Tibial artery (tissue), 4 donors: Measurements from ENCODE around the gene ZFYVE16.

Experiments
- DNase-seq, 2 donors: peaks; one replicate each; pipeline ENCODE4 v3.0.0-alpha.2; 2019
- H3K27ac ChIP-seq, 2 donors: fragments of 200-600 bp; sonication (generic) in 1 of 2; 1 replicate in 1 of 2; 2 replicates in 1 of 2; pipeline ENCODE4 v1.5.1; 2018 to 2019; ENCODE audit warnings: mild to moderate bottlenecking in 1 of 2
- H3K27me3 ChIP-seq, 2 donors: fragments of 200-600 bp; sonication (generic) in 1 of 2; one replicate each; pipeline versions ENCODE4 v1.5.1 to v1.6.0; 2016 to 2019
- H3K36me3 ChIP-seq, 3 donors: fragments of 200-600 bp; sonication (generic) in 2 of 3; one replicate each; pipeline ENCODE4 v1.5.1; 2016 to 2019; ENCODE audit warnings: mild to moderate bottlenecking in 2 of 3
- H3K4me1 ChIP-seq, 4 donors: fragments of 200-600 bp; sonication (generic) in 2 of 4; 1 replicate in 3 of 4; 2 replicates in 1 of 4; pipeline ENCODE4 v1.5.1; 2016 to 2019
- H3K4me3 ChIP-seq, 2 donors: fragments of 200-600 bp; sonication (generic) in 1 of 2; 1 replicate in 1 of 2; 2 replicates in 1 of 2; pipeline ENCODE4 v1.5.1; 2018 to 2019; ENCODE audit warnings: mild to moderate bottlenecking in 2 of 2
- H3K9me3 ChIP-seq, 3 donors: fragments of 200-600 bp; sonication (generic) in 1 of 3; one replicate each; pipeline ENCODE4 v1.5.1; 2016 to 2019
- CTCF ChIP-seq, 2 experiments: fragments of 200-600 bp in 1 of 2; fragments of 450-650 bp in 1 of 2; IDR thresholded peaks; one replicate each; pipeline ENCODE4 v1.5.1; 2017 to 2019; ENCODE audit warnings: antibody characterized with exemption in 2 of 2, mild to moderate bottlenecking in 1 of 2, moderate library complexity in 1 of 2
- intact Hi-C: fragments of 100-400 bp; cut with DNase I; formaldehyde crosslinking; loops from one replicate; pipeline ENCODE4 v1.15.0; 2023; ENCODE audit warnings: low total_unique reads

The ZFYVE16 gene

GRCh38 chr5:80479713-80480112 lies 71.8 kb downstream of the ZFYVE16 start:
- no peak for DNase-seq
- Histone ChIP-seq H3K4me1 (no peaks in the 10 kb centered on the region), H3K27me3 (no peaks in the 10 kb centered on the region), H3K36me3 (peaks cover 44 to 59% (median 45%) of the 10 kb centered on the region in 3 donors), H3K27ac (no peak overlapping the region), H3K4me3 (no peak overlapping the region), H3K9me3 (peaks cover 0 to 15% (median 10%) of the 10 kb centered on the region in 3 donors)
- intact Hi-C loops, result loop anchor here (5.0 kb wide), 1 partner anchor 72 kb away; the partner anchor contains the start of gene ZFYVE16
- TF ChIP-seq CTCF (IDR thresholded peaks at IDR 0.05), result no peak

- Histone ChIP-seq H3K9me3 (peaks cover 0 to 15% (median 10%) of the 10 kb centered on the region in 3 donors), H3K27ac (no peak overlapping the region), H3K27me3 (no peaks in the 10 kb centered on the region), H3K4me3 (no peak overlapping the region), H3K4me1 (no peaks in the 10 kb centered on the region), H3K36me3 (peaks cover 38 to 54% (median 39%) of the 10 kb centered on the region in 3 donors)
- no peak for TF ChIP-seq CTCF (IDR thresholded peaks at IDR 0.05)
- intact Hi-C loops, result loop anchor here (5.0 kb wide), 1 partner anchor 73 kb away; the partner anchor contains the start of gene ZFYVE16
- DNase-seq, result no peak
Measured at GRCh38 chr5:80480354-80480753, 72.5 kb downstream of the ZFYVE16 start.

GRCh38 chr5:80481019-80481893 lies 73.4 kb downstream of the ZFYVE16 start:
- H3K4me1 ChIP-seq, result no peaks in the 10 kb centered on the region
- no peak overlapping the region for H3K4me3 ChIP-seq
- H3K27me3 ChIP-seq, result no peaks in the 10 kb centered on the region
- H3K9me3 ChIP-seq, result peaks cover 0 to 15% (median 10%) of the 10 kb centered on the region in 3 donors
- no peak for TF ChIP-seq CTCF (IDR thresholded peaks at IDR 0.05)
- peaks cover 31 to 45% (median 31%) of the 10 kb centered on the region in 3 donors for H3K36me3 ChIP-seq
- no peak overlapping the region for H3K27ac ChIP-seq
- intact Hi-C loops, result loop anchor here (5.0 kb wide), 1 partner anchor 74 kb away; the partner anchor contains the start of gene ZFYVE16
- DNase-seq, result no peak

GRCh38 chr5:80482578-80482977 lies 74.7 kb downstream of the ZFYVE16 start:
- no peak for DNase-seq
- H3K27me3 ChIP-seq, result no peaks in the 10 kb centered on the region
- no peak overlapping the region for H3K27ac ChIP-seq
- no peak for TF ChIP-seq CTCF (IDR thresholded peaks at IDR 0.05)
- intact Hi-C loops, result loop anchor here (5.0 kb wide), 1 partner anchor 75 kb away; the partner anchor contains the start of gene ZFYVE16
- H3K4me3 ChIP-seq, result no peak overlapping the region
- peaks cover 24 to 37% (median 28%) of the 10 kb centered on the region in 3 donors for H3K36me3 ChIP-seq
- H3K9me3 ChIP-seq, result peaks cover 0 to 15% (median 10%) of the 10 kb centered on the region in 3 donors
- H3K4me1 ChIP-seq, result peaks cover 0 to 7% (median 2%) of the 10 kb centered on the region in 4 donors

GRCh38 chr5:80483636-80484232 lies 75.9 kb downstream of the ZFYVE16 start:
- H3K9me3 ChIP-seq, result peaks cover 0 to 15% (median 10%) of the 10 kb centered on the region in 3 donors
- TF ChIP-seq CTCF (IDR thresholded peaks at IDR 0.05), result no peak
- peaks cover 15 to 36% (median 28%) of the 10 kb centered on the region in 3 donors for H3K36me3 ChIP-seq
- H3K4me1 ChIP-seq, result peaks cover 0 to 7% (median 5%) of the 10 kb centered on the region in 4 donors
- intact Hi-C loops, result loop anchor here (5.0 kb wide), 1 partner anchor 76 kb away; the partner anchor contains the start of gene ZFYVE16
- DNase-seq, result no peak
- H3K27ac ChIP-seq, result no peak overlapping the region
- no peaks in the 10 kb centered on the region for H3K27me3 ChIP-seq
- no peak overlapping the region for H3K4me3 ChIP-seq
